HG03354 (cell line): Measurements from ENCODE around the gene SLC35A3.
A peak's percentile ranks its signal among the peaks of the same experiment; 100 is the strongest.

Experiments used
- ATAC-seq: cut with Tn5 transposase; IDR thresholded peaks from one replicate; pipeline ENCODE4 v1.9.1; 2021; ENCODE audit warnings: mild to moderate bottlenecking; ENCODE audit not compliant: unreplicated experiment, poor library complexity, severe bottlenecking

The SLC35A3 gene

GRCh38 chr1:100070201-100070939, 100.6 kb downstream of the SLC35A3 start:
- ATAC-seq, result no peak

GRCh38 chr1:100073531-100073930, 103.7 kb downstream of the SLC35A3 start:
- ATAC-seq, result no peak

GRCh38 chr1:100074604-100075395, 105.0 kb downstream of the SLC35A3 start:
- ATAC-seq, result no peak

- ATAC-seq, result no peak
Observed at GRCh38 chr1:100075773-100076172, 106.0 kb downstream of the SLC35A3 start.

- ATAC-seq, result peak; percentile 11
Observed at GRCh38 chr1:100076319-100076718, 106.5 kb downstream of the SLC35A3 start.

GRCh38 chr1:100076744-100077143, 106.9 kb downstream of the SLC35A3 start:
- peak; percentile 83 for ATAC-seq

- ATAC-seq, result peak; percentile 79
Observed at GRCh38 chr1:100077531-100077930, 107.7 kb downstream of the SLC35A3 start.

- ATAC-seq, result no peak
Observed at GRCh38 chr1:100080331-100080730, 110.5 kb downstream of the SLC35A3 start.
